HS-27A (cell line): ENCODE results near the gene ARHGAP9.
"Not testable (repeated sequence)": the region's sequence is repeated elsewhere in the genome, so short reads cannot be mapped to it uniquely, and the experiment has no call there.

Experiments used
- DNase-seq: peaks from one replicate; pipeline ENCODE4 v3.0.0-alpha.2; 2012; ENCODE audit warnings: low read depth, missing footprints

ARHGAP9 gene

DNA sequence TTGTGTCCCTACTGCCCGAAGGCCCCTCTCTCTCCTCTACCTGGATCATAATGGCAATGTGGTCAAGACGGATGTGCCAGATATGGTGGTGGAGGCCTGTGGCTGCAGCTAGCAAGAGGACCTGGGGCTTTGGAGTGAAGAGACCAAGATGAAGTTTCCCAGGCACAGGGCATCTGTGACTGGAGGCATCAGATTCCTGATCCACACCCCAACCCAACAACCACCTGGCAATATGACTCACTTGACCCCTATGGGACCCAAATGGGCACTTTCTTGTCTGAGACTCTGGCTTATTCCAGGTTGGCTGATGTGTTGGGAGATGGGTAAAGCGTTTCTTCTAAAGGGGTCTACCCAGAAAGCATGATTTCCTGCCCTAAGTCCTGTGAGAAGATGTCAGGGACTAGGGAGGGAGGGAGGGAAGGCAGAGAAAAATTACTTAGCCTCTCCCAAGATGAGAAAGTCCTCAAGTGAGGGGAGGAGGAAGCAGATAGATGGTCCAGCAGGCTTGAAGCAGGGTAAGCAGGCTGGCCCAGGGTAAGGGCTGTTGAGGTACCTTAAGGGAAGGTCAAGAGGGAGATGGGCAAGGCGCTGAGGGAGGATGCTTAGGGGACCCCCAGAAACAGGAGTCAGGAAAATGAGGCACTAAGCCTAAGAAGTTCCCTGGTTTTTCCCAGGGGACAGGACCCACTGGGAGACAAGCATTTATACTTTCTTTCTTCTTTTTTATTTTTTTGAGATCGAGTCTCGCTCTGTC lies 22.8 kb downstream of the ARHGAP9 start:
- DNase-seq, result no peak

GRCh38 chr12:57456145-57456700 lies 23.4 kb downstream of the ARHGAP9 start:
- DNase-seq, result no peak

DNA sequence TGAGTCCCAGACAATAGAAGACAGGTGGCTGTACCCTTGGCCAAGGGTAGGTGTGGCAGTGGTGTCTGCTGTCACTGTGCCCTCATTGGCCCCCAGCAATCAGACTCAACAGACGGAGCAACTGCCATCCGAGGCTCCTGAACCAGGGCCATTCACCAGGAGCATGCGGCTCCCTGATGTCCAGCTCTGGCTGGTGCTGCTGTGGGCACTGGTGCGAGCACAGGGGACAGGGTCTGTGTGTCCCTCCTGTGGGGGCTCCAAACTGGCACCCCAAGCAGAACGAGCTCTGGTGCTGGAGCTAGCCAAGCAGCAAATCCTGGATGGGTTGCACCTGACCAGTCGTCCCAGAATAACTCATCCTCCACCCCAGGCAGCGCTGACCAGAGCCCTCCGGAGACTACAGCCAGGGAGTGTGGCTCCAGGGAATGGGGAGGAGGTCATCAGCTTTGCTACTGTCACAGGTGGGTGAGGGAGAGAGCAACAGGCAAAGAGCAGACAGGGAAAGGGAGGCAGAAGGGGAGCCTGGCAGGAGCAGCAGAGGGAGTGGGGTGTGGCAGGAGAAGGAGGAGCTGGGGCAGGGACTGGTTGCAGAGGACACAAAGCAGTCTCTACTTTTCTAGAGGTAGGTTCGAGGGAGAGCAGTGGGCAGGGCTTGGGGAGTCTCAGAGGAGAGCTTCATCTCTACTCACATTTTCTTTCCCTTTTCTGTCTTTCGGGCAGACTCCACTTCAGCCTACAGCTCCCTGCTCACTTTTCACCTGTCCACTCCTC lies 24.1 kb downstream of the ARHGAP9 start:
- no peak for DNase-seq

DNA sequence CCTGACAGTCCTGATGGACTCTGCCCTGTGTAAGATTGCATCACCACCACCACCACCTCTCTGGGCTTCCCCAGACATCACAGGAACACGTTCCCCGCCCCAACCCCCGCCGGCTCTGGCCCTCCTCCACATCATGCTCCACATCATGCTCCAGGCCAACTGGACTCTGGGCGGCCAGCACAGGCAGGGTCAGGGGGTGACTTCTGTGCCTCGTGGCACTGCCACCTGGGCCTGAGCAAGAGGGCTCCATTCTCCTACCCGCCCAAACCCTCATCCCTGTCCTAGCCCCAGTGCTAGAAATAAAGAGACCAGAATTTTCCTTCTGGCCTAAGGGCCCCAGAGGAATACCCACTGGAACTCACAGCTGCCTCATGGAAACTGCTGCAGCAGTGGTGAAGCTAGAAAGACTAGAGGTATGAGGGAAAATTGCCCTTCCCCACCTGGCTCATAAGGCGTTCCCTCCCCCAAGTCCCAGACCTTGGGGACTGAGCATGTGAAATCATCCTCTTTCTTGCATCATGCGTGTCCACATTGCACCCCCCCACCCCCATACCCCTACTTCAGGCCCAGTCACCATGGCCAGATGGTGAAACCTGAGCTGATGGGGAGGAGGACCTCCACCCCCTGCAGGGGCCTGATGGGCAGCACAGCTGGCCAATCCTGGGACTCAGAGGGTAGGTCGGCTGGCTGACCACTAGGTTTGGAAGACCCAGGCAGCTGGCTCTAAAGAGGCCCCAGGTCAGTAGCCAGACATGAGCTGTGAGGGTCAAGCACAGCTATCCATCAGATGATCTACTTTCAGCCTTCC lies 24.9 kb downstream of the ARHGAP9 start, which contains the start of gene INHBE:
Gene INHBE (plus strand): TSS at position 742 of the 808 bp plus-strand sequence. CDS start 230 bp downstream, outside the sequence.
- DNase-seq, result peak; percentile 66

GRCh38 chr12:57454213-57454565 lies 25.5 kb downstream of the ARHGAP9 start:
- DNase-seq, result no peak

DNA sequence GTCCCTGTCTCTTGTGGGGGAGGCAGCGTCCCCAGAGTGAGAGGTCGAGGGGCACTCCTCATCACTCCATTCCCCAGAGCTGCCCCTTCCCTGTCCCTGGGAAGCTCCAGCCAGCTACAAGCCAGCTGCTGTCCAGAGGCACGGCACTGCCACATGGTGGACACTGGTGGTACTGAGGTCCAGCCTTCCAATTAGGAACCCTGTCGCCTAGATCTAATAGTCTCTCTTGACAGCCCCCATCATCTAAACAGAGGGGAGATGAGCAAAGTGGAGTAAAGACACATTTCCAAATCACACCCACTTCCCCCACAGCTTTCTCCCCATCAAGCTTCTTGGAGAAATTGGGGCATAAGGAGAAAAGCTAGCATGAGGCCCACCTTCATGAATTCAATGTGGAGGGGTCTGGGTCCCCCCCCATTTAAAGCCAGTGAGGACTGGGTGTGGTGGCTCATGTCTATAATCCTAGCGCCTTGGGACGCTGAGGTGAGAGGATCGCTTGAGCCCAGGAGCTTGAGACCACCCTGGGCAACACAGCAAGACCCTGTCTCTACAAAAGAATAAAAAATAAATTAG lies 26.6 kb downstream of the ARHGAP9 start:
- DNase-seq, result no peak

DNA sequence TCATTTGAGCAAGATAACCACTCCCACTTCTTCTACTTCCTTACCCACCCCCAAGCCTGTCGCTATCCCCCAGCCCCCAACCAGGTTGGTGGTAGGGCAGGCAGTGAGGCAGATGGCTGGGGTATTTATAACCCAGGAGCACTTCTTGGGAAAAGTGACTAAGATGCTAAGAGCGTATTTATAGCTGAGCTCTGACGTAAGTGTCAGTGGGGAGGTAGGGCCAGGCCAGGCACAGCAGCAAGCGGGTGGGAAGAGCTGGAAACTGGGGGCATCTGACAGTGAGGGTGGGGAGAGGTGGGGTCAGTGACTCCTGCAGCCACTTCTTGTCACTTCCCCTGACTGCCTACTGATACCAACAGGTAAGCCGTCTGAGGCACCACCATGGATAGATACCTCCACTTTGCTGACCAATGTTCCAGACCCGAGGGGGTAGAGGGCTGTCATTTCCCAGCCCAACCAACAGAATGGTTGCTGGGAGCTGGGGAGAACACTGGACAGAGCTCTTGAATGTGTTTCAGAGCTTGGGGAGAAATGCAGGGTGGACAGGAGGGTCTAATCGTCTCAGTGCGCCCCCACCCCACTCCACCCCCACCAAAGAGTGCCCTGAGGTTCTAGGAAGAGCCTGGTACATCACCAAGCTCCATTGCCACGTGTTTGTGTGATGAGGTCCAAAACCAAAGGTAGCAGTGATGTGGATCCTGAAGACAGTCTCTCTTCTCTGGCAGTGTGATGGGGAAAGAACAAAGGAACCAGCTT lies 27.3 kb downstream of the ARHGAP9 start:
- no peak for DNase-seq

DNA sequence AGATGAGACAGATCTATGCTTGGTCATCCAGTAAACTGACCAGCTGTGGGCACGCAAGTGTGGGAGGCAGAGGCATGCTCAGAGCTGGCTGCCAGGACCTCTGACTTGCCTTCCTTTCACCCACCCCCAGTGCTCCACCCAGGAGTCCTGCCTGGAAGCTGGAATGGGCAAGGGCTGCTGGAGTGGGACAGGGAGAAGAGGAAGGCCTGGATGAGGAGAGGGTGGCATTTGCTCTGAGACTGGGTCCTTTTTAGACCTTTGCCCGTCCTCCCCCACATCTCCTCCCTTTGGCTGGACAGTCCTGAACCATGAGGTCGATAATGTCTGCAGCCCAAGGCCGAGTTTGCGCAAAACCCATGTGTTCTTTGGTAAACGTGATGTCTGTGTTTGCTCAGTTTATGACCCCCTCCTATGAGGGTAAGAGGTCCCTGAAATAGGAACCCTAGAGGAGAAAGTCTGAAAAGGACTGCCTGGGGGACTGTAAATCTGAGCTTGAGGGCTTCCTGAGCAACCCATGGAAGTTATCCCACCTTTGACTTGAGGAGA lies 28.4 kb downstream of the ARHGAP9 start:
- no peak for DNase-seq

- no peak for DNase-seq
Observed at GRCh38 chr12:57450057-57450456, 29.6 kb downstream of the ARHGAP9 start.

DNA sequence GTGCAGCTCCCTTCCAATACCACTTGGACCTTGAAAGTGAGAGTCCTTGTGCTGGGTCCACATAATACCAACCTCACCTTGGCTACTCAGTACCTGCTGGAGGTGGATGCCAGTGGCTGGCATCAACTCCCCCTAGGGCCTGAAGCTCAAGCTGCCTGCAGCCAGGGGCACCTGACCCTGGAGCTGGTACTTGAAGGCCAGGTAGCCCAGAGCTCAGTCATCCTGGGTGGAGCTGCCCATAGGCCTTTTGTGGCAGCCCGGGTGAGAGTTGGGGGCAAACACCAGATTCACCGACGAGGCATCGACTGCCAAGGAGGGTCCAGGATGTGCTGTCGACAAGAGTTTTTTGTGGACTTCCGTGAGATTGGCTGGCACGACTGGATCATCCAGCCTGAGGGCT lies 30.3 kb downstream of the ARHGAP9 start:
- no peak for DNase-seq

- DNase-seq, result no peak
Observed at GRCh38 chr12:57448669-57449068, 31.0 kb downstream of the ARHGAP9 start.

GRCh38 chr12:57446292-57446960 lies 33.2 kb downstream of the ARHGAP9 start:
- DNase-seq, result no peak

DNA sequence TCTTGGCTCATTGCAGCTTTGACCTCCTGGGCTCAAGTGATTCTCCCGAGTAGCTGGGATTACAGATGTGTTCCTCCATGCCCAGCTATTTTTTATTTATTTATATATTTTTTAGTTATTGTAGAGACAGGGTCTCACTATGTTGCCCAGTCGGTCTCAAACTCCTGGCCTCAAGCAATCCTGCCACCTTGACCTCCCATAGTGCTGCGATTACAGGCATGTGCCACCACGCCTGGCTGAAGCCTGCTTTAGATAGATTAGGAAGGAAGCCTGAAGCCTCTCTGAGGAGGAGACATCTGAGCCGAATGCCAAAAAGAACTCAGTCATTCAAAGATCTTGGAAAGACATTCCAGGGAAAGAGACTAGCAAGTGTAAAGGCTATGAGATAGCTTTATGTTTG lies 34.9 kb downstream of the ARHGAP9 start:
- no peak for DNase-seq

- not testable (repeated sequence) for DNase-seq
Observed at GRCh38 chr12:57444337-57444736, 35.3 kb downstream of the ARHGAP9 start.

DNA sequence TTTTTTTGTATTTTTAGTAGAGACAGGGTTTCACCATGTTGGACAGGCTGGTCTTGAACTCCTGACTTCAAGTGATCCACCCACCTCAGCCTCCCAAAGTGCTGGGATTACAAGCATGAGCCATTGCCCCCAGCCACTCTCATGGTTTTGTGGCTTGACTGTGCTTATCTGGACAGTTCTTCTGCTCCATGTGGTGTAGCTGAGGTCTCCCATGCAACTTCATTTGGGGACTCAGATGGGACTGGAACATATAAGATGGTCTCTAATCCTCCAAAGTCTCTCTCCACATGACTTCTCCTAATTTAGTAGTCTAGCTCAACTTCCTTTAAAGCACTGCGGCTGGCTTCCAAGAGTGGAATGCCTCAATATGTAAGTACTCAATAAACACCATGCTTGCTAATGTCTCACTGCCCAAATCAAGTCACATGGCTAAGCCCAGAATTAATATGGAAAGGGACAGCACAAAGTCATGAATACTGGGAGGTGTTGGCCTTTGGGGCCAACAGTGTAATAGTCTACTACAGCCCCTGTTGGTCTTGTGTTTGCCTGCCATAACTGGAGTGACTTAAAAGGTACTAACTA lies 37.7 kb downstream of the ARHGAP9 start:
- no peak for DNase-seq

DNA sequence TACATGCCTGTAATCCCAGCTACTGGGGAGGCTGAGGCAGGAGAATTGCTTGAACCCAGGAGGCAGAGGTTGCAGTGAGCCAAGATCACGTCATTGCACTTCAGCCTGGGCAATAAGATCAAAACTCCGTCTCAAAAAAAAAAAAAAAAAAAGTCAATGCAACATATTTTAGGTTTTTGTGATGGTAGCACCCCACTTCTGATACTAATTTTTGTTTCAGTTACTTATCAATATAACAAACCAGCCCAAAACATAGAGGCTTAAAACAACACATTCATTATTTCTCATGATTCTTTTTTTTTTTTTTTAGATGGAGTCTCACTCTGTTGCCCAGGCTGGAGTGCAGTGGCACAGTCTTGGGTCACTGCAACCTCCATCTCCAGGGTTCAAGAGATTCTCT lies 38.3 kb downstream of the ARHGAP9 start:
- not testable (repeated sequence) for DNase-seq

DNA sequence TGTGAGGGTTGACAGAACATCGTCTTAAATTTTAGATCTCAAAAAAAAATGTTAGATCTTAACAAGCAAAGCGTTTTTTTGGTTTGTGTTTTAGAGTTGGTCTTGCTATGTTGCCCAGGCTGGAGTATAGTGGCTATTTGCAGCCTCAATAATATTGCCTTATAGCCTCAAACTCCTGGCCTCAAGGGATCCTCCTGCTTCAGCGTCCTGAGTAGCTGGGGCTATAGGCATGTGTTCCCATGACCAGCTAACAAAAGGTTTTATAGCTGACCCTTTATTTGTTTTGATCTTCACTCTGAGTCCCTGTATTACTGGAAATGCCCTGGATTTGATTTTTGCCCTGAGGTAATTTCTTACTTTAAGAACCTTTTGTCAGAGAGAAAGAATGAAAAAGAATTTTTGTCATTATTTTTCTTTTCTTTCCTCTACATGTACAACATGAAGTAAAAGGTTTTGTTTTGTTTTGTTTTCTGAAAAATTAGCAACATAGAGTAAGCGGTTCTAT lies 39.9 kb downstream of the ARHGAP9 start:
- no peak for DNase-seq

- DNase-seq, result no peak
Observed at GRCh38 chr12:57438400-57438799, 41.3 kb downstream of the ARHGAP9 start.

DNA sequence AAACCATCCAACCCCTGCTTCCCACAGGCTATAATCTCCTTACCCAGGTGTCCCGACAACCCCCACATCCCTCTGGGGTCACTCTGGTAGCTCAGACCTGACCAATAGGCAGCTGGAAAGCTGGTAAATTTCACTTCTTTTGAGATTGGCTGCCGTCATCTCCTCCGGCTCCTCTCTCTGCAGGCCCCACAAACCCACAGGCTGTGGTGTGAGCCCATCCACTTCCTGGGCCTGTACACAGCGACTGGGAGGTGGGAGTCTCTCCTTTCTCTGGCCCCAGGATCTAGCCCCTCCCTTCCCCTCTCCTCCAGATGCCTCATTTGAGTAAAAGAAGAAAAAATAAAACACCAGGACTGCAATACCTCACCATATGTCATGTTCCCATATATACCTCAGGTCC lies 44.4 kb downstream of the ARHGAP9 start:
- no peak for DNase-seq
